WTC11 (cell line): Measurements from ENCODE around the gene SPINK14. TPM values are rescaled to one million over a fixed set of nuclear protein-coding genes. Genes with fewer than 3 reads are reported as not detected.

Experiments
- ATAC-seq: fragments of 200-7000 bp; cut with Tn5 transposase; 2 replicates; pipeline ENCODE4 v1.10.0; 2021; ENCODE audit warnings: mild to moderate bottlenecking, moderate library complexity
- CTCF ChIA-PET: fragments of 300-600 bp; sonication (Branson Sonifier 250); formaldehyde crosslinking; loops from one replicate; lab custom pipeline; 2021; ENCODE audit warnings: antibody characterized with exemption; lab: Charles Lee
- POLR2A ChIA-PET: fragments of 350-600 bp; sonication (Branson Sonifier 250); formaldehyde crosslinking; loops from one replicate; lab custom pipeline; 2021; ENCODE audit warnings: antibody characterized with exemption; lab: Charles Lee
- DNase-seq: peaks from one replicate; pipeline ENCODE4 v3.0.0; 2021; ENCODE audit warnings: low spot score
- H3K27ac Mint-ChIP-seq: 2 replicates; pipeline ENCODE4 v1.8.0; 2021; ENCODE audit warnings: mixed read lengths
- H3K27me3 Mint-ChIP-seq: 2 replicates; pipeline ENCODE4 v1.8.0; 2021; ENCODE audit warnings: low read depth, mild to moderate bottlenecking, moderate library complexity, mixed read lengths
- H3K36me3 Mint-ChIP-seq: 2 replicates; pipeline ENCODE4 v1.8.0; 2021; ENCODE audit warnings: mixed read lengths
- H3K4me1 Mint-ChIP-seq: 2 replicates; pipeline ENCODE4 v1.8.0; 2022; ENCODE audit warnings: mixed read lengths
- H3K4me3 Mint-ChIP-seq: 2 replicates; pipeline ENCODE4 v1.8.0; 2021; ENCODE audit warnings: mild to moderate bottlenecking, moderate library complexity, mixed read lengths
- H3K9me3 Mint-ChIP-seq: 2 replicates; pipeline ENCODE4 v1.8.0; 2021; ENCODE audit warnings: mixed read lengths
- AR ChIP-seq: fragments of 250-450 bp; sonication (Bioruptor Pico); IDR thresholded peaks from 2 replicates; pipeline ENCODE4 v1.9.0; 2021; ENCODE audit warnings: mild to moderate bottlenecking
- ARID4B ChIP-seq: sonication (generic); formaldehyde crosslinking; IDR thresholded peaks from 2 replicates; pipeline ENCODE4 v1.8.0; 2023; ENCODE audit warnings: missing genetic modification reagents, mild to moderate bottlenecking, borderline replicate concordance
- ATF2 ChIP-seq: sonication (generic); formaldehyde crosslinking; IDR thresholded peaks from 2 replicates; pipeline ENCODE4 v1.8.1; 2022; ENCODE audit warnings: low read depth, missing genetic modification reagents, borderline replicate concordance
- CREB1 ChIP-seq: sonication (generic); formaldehyde crosslinking; IDR thresholded peaks from 2 replicates; pipeline ENCODE4 v1.8.0; 2023; ENCODE audit warnings: mild to moderate bottlenecking, missing genetic modification reagents
- E2F4 ChIP-seq: sonication (generic); formaldehyde crosslinking; IDR thresholded peaks from 2 replicates; pipeline ENCODE4 v1.8.1; 2022; ENCODE audit warnings: low read depth, mild to moderate bottlenecking, moderate library complexity, missing genetic modification reagents, borderline replicate concordance
- ETV6 ChIP-seq: sonication (generic); formaldehyde crosslinking; IDR thresholded peaks from 2 replicates; pipeline ENCODE4 v1.8.1; 2022; ENCODE audit warnings: mild to moderate bottlenecking, missing genetic modification reagents
- FOXJ3 ChIP-seq: sonication (generic); formaldehyde crosslinking; IDR thresholded peaks from 2 replicates; pipeline ENCODE4 v1.9.0; 2021; ENCODE audit warnings: missing genetic modification reagents, mild to moderate bottlenecking, borderline replicate concordance
- FOXP4 ChIP-seq: sonication (generic); formaldehyde crosslinking; IDR thresholded peaks from 2 replicates; pipeline ENCODE4 v1.8.0; 2022; ENCODE audit warnings: mild to moderate bottlenecking, missing genetic modification reagents
- KAT7 ChIP-seq: sonication (generic); formaldehyde crosslinking; IDR thresholded peaks from 2 replicates; pipeline ENCODE4 v1.8.1; 2023; ENCODE audit warnings: missing genetic modification reagents, mild to moderate bottlenecking, borderline replicate concordance
- MXD4 ChIP-seq: fragments of 250-450 bp; sonication (Bioruptor Pico); IDR thresholded peaks from 2 replicates; pipeline ENCODE4 v1.8.0; 2021; ENCODE audit warnings: mild to moderate bottlenecking, moderate library complexity, borderline replicate concordance
- OVOL2 ChIP-seq: fragments of 250-450 bp; sonication (Bioruptor Pico); IDR thresholded peaks from 2 replicates; pipeline ENCODE4 v1.9.0; 2021; ENCODE audit warnings: mild to moderate bottlenecking, borderline replicate concordance
- TCF7 ChIP-seq: sonication (generic); formaldehyde crosslinking; IDR thresholded peaks from 2 replicates; pipeline ENCODE4 v1.8.0; 2022; ENCODE audit warnings: mild to moderate bottlenecking, low read depth, missing genetic modification reagents, moderate library complexity
- TEAD4 ChIP-seq: sonication (generic); formaldehyde crosslinking; IDR thresholded peaks from 2 replicates; pipeline ENCODE4 v1.8.0; 2022; ENCODE audit warnings: mild to moderate bottlenecking, missing genetic modification reagents
- ZBTB21 ChIP-seq: sonication (generic); formaldehyde crosslinking; IDR thresholded peaks from 2 replicates; pipeline ENCODE4 v1.8.1; 2023; ENCODE audit warnings: mild to moderate bottlenecking, missing genetic modification reagents, borderline replicate concordance
- ZMAT4 ChIP-seq: fragments of 250-450 bp; sonication (Bioruptor Pico); IDR thresholded peaks from 2 replicates; pipeline ENCODE4 v1.9.0; 2021; ENCODE audit warnings: mild to moderate bottlenecking
- ZNF219 ChIP-seq: sonication (generic); formaldehyde crosslinking; IDR thresholded peaks from 2 replicates; pipeline ENCODE4 v1.8.0; 2023; ENCODE audit warnings: missing genetic modification reagents, mild to moderate bottlenecking, borderline replicate concordance
- ZNF263 ChIP-seq: sonication (generic); formaldehyde crosslinking; IDR thresholded peaks from 2 replicates; pipeline ENCODE4 v1.8.1; 2022; ENCODE audit warnings: low read depth, mild to moderate bottlenecking, moderate library complexity, missing genetic modification reagents
- ZNF281 ChIP-seq: sonication (generic); formaldehyde crosslinking; IDR thresholded peaks from 2 replicates; pipeline ENCODE4 v1.8.0; 2023; ENCODE audit warnings: mild to moderate bottlenecking, missing genetic modification reagents
- ZNF416 ChIP-seq: fragments of 250-450 bp; sonication (Bioruptor Pico); IDR thresholded peaks from 2 replicates; pipeline ENCODE4 v1.9.0; 2021; ENCODE audit warnings: mild to moderate bottlenecking, inconsistent platforms
- total RNA-seq: library from RNA; stranded (reverse); gene quantifications from 3 replicates; pipeline ENCODE4 v1.2.3, GENCODE V29; 2021

SPINK14 gene
- total RNA-seq, 1 experiment from 2014 or later: not detected

- ChIA-PET POLR2A (no interaction called here), CTCF (interaction anchor here (0.6 to 0.7 kb wide), 2 partner anchors 189 to 201 kb away, joined by 3 read pairs; no protein-coding TSS in a partner anchor)
- TF ChIP-seq CREB1 (CRISPR knock-in tag) (no peak), KAT7 (no peak), MXD4 (no peak), ZNF416 (CRISPR knock-in tag) (no peak), ZBTB21 (CRISPR knock-in tag) (no peak), TEAD4 (no peak), TCF7 (no peak), ZNF281 (CRISPR knock-in tag) (no peak), FOXP4 (CRISPR knock-in tag) (no peak), ETV6 (CRISPR knock-in tag) (no peak), ARID4B (no peak), ZNF263 (CRISPR knock-in tag) (no peak)
- H3K4me3 Mint-ChIP-seq: no peak overlapping the region
- H3K9me3 Mint-ChIP-seq: no peaks in the 10 kb centered on the region
- no peaks in the 10 kb centered on the region for H3K27me3 Mint-ChIP-seq
- no peak overlapping the region for H3K27ac Mint-ChIP-seq
- DNase-seq (no peak), ATAC-seq (no peak)
- no peaks in the 10 kb centered on the region for H3K4me1 Mint-ChIP-seq
- no peaks in the 10 kb centered on the region for H3K36me3 Mint-ChIP-seq
These were observed 18.1 kb downstream of the SPINK14 start for GRCh38 chr5:148186248-148187003.

- Mint-ChIP-seq H3K27ac (no peak overlapping the region), H3K4me3 (no peak overlapping the region), H3K9me3 (no peaks in the 10 kb centered on the region), H3K4me1 (no peaks in the 10 kb centered on the region), H3K36me3 (no peaks in the 10 kb centered on the region), H3K27me3 (no peaks in the 10 kb centered on the region)
- ChIA-PET CTCF (interaction anchor here (2.4 kb wide), 1 partner anchor 540 kb away, joined by 6 read pairs; no protein-coding TSS in a partner anchor), POLR2A (no interaction called here)
- DNase-seq: no peak
- no peak for ATAC-seq
- TF ChIP-seq E2F4 (no peak), ZNF219 (CRISPR knock-in tag) (no peak), AR (CRISPR knock-in tag) (no peak), FOXJ3 (CRISPR knock-in tag) (no peak), OVOL2 (no peak), ZMAT4 (CRISPR knock-in tag) (no peak), ATF2 (no peak)
These were observed 22.7 kb downstream of the SPINK14 start for GRCh38 chr5:148191010-148191409.
